Activated CD4-positive, alpha-beta T cell treated with anti-CD3 and anti-CD28 coated beads, Interleukin-2, Interleukin-6, amounts not matched to agents 100 ng/mL and 50 ng/mL, durations not matched to agents 16 hours and 8 hours (primary cell): ENCODE results near the gene RAPGEF1.

Source experiments
- DNase-seq: peaks from one replicate; pipeline ENCODE4 v3.0.0-alpha.2; 2020

Gene RAPGEF1

DNA sequence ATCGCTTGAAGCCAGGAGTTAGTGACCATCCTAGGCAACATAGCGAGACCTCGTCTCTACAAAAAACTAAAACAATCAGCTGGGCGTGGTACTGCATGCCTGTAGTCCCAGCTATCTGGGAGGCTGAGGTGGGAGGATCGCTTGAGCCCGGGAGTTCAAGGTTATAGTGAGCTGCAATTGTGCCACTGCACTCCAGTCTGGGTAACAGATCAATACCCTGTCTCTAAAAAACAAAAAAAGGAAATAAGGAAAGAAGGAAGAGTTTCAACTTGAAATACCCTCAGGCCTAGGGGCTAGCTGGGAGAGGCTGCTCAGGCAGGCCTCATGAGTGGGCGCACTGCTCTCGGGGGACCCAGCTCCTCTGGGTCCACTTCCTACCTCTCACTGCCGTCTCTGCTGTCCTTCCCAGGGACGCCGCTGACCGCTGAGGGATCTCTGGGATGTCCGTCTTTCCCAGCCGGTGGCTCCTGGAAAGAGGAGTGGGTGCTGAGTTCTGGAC is 138.1 kb downstream of the RAPGEF1 start:
- DNase-seq: no peak

DNA sequence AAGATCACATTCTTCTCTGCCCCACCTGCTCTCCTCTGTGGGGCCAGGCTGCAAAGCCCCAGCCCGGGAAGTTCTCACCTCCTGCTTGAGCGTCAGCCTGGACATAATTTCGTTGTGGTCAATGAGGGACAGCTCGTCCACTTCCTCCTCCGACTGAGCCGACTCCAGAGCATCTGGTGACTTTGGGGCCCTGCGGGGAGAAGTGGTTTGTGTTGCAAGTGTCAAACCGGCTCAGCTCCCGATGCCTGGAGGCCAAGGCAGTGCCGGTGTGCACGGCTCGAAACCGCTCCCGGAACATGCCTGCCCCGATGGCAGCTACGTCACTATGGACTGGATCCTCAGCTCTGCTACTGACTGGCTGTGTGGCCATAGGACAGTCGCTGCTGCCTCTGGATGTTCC is 141.8 kb downstream of the RAPGEF1 start:
- DNase-seq: no peak

DNA sequence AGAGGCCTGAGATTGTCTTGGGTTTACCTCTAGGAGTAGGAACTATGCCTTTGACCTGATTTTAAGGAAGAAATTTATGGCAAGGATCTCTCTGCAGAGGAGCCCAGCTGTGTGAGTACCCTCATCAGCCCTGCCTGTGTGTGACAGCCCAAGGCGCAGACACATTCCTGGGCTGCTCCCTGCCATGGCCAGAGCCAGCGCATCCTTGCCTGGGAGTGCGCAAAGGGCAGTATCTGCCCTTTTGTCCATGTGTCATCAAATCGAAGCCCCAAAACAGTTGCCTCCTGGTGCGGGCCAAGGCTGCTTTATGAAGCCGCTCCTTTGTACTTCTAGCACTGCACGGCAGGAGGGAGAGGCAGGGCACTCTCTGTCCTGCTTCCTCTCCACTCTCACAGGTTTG is 142.6 kb downstream of the RAPGEF1 start:
- DNase-seq: no peak

DNA sequence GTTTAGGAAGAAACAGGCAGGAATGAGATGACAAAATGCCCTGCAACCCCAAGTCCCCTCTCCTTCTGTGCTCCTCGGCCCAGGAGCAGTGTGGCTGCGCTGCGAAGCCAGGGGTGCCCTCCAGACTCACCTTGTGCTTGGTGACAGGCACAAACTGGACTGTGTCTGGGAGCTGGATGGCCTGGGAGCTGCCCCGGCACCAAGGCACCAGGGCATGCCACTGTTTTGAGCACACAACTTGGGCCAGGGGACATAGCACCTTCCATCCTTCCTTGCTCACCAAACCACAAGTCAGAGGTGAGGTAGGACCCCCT is 143.5 kb downstream of the RAPGEF1 start:
- DNase-seq: no peak

DNA sequence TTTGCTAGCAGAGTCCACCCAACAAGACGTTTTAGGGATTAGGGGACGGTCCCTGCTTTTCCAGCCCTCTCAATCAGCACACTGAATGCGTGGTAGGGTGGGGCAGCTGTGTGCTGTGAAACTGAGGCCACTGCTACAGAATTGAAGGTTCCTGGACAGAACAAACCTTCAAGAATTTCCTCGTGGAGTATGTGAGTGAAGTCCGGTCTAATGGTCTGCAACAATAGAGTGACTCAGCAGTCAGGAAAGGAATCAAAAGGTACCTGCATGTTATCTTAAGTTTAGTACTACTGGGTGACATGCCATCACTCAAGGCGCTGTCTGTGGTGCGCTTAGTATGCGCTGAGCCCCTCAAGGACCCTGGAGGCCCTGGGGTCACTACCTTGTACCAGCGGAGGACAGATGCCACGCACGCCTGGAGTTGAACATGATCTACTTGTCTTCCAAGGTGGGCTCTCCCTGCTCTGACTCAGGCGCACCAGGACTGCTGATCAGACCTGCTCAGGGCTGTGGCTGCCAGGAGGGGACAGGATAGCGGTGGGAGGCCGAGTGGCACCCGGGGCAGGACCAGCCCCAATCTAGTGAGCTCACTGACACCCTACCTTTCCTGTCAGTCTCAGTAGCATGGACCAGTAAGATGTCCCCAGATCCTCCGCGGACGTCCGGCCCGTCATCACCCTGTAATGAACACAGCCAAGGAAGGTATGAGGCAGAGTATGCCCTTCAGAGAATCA is 144.0 kb downstream of the RAPGEF1 start:
- DNase-seq: no peak

DNA sequence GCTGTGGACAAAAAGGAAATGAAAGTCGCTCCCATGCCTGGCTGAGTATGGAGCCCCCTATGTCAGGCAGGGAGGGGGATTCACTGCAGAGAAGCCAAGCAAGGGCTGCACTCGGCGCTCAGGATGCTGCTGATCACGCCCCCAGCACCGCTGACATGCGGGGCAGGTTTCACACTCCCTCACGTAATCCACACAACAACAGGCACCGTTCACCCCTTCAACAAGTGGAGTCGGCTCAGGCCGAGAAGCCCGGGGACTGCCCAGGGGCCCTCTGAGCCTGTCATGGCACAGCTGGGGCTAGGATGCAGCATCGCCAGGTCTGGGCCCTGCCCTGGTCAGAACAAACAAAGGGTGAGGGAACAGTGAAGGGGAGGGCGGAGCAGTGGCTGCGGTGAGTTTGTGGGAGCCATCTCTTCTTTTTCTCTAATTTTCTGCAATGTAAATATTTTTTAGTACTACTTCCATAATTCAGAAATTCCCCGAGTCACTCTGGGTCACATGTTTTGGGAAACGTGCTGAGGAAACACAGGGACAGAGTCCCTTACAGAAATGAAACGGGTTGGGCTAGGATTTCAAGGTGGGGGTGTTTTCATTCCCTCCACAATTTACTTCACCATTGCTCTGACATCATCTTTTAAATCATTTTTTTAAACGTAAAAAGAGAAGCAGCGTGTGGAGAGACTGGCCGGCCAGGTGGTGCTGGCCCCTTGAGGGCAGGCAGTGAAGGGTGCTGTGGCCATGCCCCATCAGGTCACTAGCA is 144.8 kb downstream of the RAPGEF1 start:
- DNase-seq: no peak

DNA sequence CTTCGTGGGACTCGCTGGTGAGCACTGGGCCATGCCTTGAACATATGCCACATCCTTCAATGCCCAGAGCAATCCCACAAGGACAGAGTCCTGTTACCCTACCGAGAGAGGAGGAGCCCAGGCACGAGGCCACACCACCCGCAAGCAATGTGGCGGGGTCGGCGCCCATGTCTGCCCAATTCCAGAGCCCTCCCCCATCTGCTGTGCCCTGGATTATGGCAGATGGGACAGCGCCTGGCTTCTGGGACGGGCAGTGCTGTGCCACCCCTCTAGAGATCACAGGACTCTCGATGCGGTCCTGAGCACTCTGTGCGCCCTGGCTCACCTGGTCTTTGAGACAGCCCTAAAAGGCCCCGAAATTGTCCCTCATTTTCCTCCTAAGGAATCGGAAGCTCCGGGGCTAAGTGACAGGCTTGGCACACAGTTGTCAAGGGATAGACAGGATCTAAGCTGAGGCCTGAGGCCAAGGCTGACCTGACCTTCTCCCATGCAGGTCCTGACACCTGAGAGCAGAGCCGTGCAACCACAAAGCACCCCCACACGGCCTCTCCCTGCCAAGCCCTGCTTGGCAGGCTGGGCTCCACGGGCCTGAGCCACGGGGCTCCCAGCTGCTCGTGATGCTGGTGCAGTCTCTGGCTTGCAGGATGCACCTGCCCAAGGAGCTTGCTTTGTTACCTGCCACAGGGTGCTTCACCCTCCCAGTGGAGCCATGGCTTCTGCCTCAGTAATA is 145.8 kb downstream of the RAPGEF1 start:
- no peak for DNase-seq

DNA sequence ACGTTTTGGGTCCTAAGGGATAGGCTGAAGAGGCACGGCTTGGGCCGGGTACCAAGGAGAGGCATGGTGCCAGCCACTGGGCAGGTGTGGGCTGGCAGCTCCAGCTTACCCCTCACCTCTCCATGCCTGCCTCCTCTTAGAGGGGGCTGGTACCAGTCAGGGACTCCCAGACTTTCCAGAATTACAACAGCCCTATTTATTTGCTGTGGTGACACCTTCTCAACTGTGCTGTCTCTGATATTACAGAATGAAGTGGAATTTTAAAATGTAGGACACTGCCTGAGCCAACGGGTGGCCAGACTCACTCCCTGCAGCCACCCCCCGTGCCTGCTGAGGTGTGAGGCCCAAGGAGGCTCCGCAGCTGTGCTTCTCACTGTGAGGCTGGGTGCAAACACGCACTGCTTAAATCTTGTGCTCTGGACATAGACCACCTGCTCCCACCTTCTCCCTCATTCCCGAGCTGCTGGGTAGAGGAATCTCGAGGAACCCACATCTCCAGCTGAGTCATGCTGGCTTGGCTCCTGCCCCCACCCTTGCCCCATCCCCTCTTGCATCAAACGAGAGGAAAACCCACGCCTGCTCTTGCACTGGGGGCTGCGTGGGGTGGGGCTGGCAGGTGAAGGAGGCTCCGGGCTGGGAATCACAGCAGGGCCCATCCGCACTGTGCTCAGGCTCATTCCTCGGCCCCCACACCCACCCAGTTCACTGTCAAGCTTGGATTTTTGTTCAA is 146.6 kb downstream of the RAPGEF1 start:
- DNase-seq: no peak

DNA sequence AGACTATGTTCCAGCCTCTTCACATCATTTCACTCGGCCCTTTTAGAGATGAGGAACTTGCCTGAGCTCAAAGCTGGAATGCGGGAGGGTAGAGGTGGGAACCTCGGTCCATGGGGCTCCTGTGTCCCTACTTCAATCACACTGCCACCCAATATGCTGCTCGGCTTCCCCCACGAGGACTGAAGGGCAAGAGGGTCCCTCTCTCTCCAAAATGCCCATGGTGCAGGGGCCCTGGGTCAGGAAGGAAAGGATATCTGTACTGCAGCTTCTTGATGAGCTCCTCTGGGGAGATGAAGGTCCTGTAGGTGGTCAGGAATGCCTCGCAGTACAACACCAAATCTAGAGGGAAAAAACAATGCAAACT is 148.0 kb downstream of the RAPGEF1 start:
- no peak for DNase-seq

DNA sequence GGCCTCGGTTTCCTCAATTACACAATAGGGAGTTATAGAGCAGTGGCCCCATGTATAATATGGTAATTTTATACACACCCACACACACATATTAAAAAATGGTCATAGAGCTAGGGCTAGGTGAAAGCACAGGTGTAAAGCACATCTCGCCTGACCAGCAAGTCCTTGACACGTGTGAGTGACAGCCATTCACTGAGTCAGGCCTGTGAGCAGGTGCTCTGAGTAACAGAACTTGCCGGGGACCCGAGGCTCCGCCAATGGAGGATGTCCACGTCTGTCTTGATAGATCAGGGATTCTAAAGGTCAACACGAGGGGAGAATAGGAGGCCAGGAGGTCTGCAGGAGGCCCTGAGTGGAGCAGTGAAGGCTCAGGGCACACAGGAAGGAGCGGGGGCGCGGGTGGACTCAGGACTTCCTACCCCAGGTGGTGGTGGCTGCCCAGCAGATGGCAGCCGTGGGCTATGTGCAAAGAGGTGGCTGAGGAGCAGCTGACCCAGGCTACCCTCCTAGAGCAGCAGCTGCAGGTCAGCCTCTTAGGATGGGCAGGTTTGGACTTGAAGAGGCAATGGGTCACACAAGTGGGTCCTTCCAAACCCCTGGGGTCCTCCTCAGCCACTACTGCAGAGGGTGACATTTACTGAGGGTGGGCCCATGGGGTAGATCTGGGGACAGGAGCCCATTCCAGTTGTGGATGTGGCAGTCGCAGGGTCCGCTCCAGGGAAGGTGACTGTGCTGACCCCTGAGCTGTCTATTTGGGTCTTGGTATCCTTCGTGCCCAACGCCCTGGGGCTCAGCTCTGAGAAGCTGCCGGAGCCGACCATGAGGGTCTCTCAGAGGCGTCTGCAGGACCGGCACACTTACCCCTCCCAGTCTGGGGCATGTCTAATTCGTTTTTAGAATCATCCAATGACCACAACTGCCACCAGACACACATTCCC is 148.7 kb downstream of the RAPGEF1 start:
- DNase-seq: peak; percentile 80

DNA sequence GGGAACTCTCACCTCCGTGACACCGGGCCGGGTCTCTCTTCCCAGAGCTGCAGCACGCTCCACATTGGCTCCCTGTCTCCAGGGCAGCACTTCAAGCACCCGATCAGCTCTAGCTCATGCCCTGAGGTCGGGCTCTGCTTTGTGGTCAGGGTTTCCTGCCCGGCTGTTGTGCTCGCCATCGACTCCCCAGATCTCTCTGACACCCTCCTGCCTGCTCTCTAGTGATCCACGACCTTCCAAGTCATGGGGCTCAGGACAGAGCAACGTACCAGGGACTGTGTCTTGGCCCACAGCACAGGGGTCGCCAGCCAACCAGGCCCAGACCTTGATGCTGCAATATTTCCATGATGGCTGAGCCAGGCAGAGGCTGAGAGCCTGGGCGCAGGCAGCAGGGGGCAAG is 149.4 kb downstream of the RAPGEF1 start:
- peak; percentile 39 for DNase-seq

DNA sequence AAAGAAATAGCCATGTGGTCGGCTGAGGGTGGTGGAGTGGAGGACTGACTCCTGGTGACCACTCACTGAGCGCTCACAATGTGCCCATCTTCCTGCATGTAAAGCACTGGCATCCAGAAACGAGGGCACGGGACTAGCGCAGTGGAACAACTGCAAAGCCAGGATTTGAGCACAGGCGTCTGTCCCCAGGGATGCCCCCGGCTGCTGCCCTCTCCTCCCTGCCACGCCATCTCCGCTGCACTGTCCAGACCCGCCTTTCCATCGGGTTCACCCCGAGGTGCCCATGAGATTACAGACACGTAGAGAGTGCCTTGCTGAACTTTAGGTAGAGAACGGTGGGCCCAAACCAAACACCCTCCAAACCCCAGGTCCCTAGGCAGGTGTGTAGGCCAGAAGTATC is 149.9 kb downstream of the RAPGEF1 start:
- DNase-seq: no peak

DNA sequence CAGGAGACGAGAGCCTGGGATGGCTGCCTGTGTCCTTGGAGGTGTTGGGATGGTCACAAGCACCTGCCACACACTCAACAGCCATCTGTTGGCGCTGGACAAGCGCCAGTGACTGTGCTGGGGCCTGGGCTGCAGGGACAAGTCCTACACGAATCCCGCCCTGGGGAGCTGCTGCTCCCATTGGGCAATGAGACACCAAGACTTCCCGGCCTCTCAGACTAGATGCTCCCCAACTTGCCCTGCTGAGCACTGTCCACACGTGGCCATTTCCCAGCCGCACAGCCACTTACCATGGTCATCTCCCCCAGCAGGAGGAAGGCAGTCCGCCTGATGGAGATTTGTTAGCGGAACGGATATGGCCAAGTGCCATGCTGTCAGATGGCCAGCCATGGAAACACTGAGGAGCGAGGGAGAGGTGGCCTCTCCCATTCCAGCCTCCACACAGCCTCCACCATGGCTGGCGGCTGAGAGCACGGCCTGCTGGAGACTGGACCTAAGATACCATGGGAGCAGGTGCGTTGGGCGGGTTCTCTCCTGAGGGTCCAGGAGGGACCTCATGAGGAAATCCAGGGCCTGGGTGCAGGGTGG is 150.7 kb downstream of the RAPGEF1 start:
- no peak for DNase-seq

DNA sequence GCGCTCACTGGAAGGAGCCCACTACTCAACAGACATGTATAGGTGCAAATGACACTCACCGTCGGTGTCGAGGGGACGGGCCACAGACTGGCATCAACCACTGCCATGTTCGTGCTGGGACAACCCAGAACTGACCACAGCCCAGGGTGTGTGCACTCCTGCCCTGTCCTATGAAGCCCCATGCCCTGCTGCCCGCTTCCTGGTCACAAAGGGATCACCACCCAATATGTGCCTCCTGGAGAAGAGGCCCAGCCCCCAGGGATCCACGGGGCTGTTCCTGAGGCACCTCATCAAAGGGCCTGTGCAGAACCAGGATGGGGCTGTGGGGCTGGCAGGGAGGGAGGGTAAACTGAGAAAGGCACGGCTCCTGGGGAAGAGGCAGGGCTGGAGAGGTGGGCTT is 151.5 kb downstream of the RAPGEF1 start:
- no peak for DNase-seq

DNA sequence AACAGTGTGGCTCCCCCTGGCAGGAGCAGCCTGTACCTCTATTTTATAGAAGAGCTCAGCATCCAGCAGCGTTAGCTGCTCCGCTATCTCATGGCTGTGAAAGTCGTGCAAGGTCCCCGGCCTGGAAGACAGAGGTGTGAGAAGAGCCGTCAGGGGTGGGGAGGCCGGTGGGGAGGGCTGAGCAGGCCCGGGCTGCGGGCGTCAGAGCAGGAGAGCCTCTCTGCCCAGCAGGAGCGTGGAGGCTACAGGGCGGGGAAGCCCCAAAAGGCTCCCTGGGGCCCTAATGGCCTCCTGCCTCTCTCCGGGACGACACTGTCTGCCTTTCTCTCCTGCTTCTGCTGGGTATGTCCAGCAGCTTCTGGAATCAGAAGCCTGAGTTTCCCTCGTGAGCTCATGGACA is 152.0 kb downstream of the RAPGEF1 start:
- no peak for DNase-seq

DNA sequence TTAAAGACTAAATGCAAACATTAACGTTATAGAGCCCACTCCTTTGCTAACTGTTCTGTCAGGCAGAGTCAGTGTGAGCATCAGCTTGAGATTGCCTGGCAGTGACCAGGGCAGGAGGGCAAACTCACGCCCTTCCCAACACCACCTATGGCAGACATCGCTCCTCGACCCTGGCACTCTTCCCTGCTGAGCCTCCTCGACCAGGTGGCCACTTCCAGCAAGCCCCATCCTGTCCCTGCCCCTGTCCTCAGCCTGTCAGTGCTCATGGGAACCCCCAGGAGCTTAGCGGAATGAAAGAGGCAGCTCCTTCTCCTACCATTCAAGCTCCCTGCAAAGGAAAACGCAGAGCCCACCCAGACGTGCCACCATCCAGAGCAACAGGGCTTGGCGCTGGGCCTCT is 152.5 kb downstream of the RAPGEF1 start:
- DNase-seq: no peak

DNA sequence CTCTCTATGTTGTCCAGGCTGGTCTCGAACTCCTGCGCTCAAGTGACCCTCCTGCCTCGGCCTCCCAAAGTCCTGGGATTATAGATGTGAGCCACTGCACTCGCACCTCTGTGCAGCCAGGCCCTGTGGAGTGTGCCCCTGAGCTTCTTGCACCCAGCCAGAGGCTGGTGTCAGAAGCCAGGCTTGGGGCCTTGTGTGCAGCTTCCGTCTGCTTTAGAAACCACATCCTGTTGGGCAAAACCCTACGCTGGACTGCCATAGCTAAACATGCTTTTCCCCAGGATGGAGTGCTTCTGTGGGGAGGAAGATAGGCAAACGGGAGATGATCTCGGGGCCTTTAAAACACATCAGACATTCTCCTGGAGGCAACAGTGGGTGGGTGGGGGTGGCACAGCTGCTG is 154.5 kb downstream of the RAPGEF1 start:
- peak; percentile 82 for DNase-seq

DNA sequence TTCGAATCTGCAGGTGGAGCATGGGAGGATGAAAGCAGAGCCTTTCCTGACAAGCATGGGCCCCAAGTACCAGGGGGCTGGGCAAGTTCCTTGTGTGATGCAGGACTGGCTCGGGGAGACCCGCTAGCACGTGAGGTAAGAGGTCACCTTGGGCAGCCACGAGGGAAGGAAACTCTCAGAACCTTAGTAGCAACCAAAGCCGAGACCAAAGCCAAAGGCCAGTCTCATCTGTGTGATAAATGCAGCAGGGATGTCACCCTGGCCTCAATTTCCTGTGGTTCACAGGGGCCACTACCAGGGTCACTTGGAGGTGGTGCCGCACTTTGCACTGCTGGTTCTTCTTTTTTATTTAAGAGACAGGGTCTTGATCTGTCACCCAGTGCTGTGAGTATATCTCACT is 155.0 kb downstream of the RAPGEF1 start:
- peak; percentile 24 for DNase-seq

DNA sequence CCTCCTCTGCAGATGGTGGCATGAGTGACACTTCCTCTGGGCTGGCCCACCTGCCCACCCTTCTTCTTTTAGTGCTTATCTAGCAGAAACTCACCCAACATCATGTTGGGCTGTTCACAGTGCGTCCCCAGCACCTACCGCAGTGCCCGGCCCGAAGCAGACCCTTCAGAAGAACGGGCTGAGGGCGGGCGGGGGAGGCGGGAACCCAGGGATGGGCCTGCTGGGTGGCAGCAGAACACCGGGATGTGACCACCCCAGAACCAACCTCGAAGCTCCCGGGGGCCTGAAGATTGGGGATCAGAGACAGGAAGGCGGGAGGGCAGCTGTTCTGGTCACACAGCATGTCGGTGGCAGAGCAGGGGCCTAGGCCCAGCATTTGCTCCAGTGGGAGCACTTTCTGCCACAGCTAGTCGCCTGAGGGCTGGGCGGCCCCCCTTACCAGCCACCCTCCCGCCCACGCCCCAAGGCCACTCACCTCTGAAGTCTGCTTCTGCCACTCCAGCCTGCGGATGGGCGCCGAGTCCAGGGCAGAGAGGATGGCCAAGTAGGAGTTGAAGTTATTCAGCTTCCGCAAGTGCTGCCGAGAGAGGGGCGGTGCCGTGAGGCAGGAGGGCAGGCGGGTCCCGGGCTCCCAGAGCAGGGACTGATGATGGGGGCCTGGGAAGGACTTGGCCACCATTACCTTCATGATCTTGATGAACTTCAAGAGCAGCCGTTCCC is 155.9 kb downstream of the RAPGEF1 start:
- no peak for DNase-seq

DNA sequence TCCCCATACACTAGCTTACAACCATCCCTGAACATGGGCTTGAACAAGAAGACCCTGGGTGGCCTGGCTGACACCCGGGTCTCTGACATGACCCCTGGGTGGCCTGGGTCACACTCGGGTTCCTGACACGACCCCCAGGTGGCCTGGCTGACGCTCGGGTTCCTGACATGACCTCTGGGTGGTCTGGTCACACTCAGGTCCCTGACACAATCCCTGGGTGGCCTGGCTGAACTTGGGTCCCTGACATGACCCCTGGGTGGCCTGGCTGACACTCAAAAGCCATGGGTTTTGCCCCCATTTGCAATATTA is 156.6 kb downstream of the RAPGEF1 start:
- no peak for DNase-seq
